CD4-positive, CD25-positive, alpha-beta regulatory T cell (primary cell): ENCODE data around the gene SIN3B. TPM values are rescaled to one million over a fixed set of nuclear protein-coding genes. Genes with fewer than 3 reads are reported as not detected.
A peak's percentile ranks its signal among the peaks of the same experiment; 100 is the strongest.

Experiments
- ATAC-seq, 2 donors: fragments of 150-1000 bp; cut with Tn5 transposase; one replicate each; pipeline ENCODE4 v1.10.0; 2021; ENCODE audit warnings: low read depth in 2 of 2, moderate number of reproducible peaks in 2 of 2, moderate library complexity in 1 of 2
- DNase-seq, 3 donors: peaks; one replicate each; pipeline versions ENCODE4 v3.0.0 to v3.0.0-alpha.2; 2012 to 2022; ENCODE audit warnings: mixed read lengths in 1 of 3
- H3K27ac ChIP-seq: one replicate; pipeline ENCODE4 v1.7.0; 2013; ENCODE audit warnings: mild to moderate bottlenecking, low read length; ENCODE audit not compliant: insufficient read depth, poor library complexity, severe bottlenecking
- H3K27me3 ChIP-seq: one replicate; pipeline ENCODE4 v1.7.0; 2013; ENCODE audit warnings: low read length; ENCODE audit not compliant: control insufficient read depth, insufficient read depth
- H3K36me3 ChIP-seq: one replicate; pipeline ENCODE4 v1.7.0; 2013; ENCODE audit warnings: mild to moderate bottlenecking, low read length, moderate library complexity; ENCODE audit not compliant: control insufficient read depth, insufficient read depth
- H3K4me1 ChIP-seq: 2 replicates; pipeline ENCODE4 v1.7.0; 2013; ENCODE audit warnings: mild to moderate bottlenecking, low read length; ENCODE audit not compliant: insufficient read depth, control insufficient read depth, poor library complexity, severe bottlenecking
- H3K4me3 ChIP-seq: one replicate; pipeline ENCODE4 v1.7.0; 2013; ENCODE audit warnings: low read depth, mild to moderate bottlenecking, low read length, moderate library complexity
- H3K9me3 ChIP-seq, 2 experiments: 1 replicate in 1 of 2; 2 replicates in 1 of 2; pipeline ENCODE4 v1.7.0; 2013; ENCODE audit warnings: low read length in 2 of 2, mild to moderate bottlenecking in 1 of 2, moderate library complexity in 1 of 2; ENCODE audit not compliant: control insufficient read depth in 2 of 2
- H3K27ac Mint-ChIP-seq, 3 donors: one replicate each; pipeline ENCODE4 v1.8.0; 2020 to 2022; ENCODE audit warnings: mild to moderate bottlenecking in 3 of 3, mixed read lengths in 3 of 3, moderate library complexity in 2 of 3
- H3K27me3 Mint-ChIP-seq: one replicate; pipeline ENCODE4 v1.8.0; 2022; ENCODE audit warnings: mild to moderate bottlenecking, mixed read lengths
- H3K36me3 Mint-ChIP-seq: one replicate; pipeline ENCODE4 v1.8.0; 2020; ENCODE audit warnings: mixed read lengths
- H3K4me1 Mint-ChIP-seq, 4 donors: one replicate each; pipeline ENCODE4 v1.8.0; 2020 to 2022; ENCODE audit warnings: mixed read lengths in 4 of 4, mild to moderate bottlenecking in 1 of 4
- H3K4me3 Mint-ChIP-seq, 4 donors: one replicate each; pipeline ENCODE4 v1.8.0; 2020 to 2022; ENCODE audit warnings: mild to moderate bottlenecking in 4 of 4, mixed read lengths in 4 of 4, moderate library complexity in 3 of 4
- H3K9me3 Mint-ChIP-seq, 7 donors: one replicate each; pipeline ENCODE4 v1.8.0; 2020 to 2022; ENCODE audit warnings: mixed read lengths in 7 of 7, mild to moderate bottlenecking in 3 of 7, moderate library complexity in 2 of 7
- polyA plus RNA-seq, 4 donors: library from polyadenylated mRNA; unstranded; fragments of 300-500 nt; fragmentation: Illumina TruSeq; gene quantifications; one replicate each; pipeline ENCODE4 v1.2.3, GENCODE V29; 2021
- total RNA-seq: library from RNA; stranded (reverse); gene quantifications from one replicate; pipeline ENCODE4 v1.2.3, GENCODE V29; 2022

SIN3B gene
- total and polyA plus RNA-seq, 5 donors from 2014 or later, result 2.2 to 82.3 (median 4.6) TPM

GRCh38 chr19:16807549-16808284, 21.5 kb upstream of the SIN3B start:
- H3K9me3 Mint-ChIP-seq, result peaks cover 0 to under 1% (median 0%) of the 10 kb centered on the region in 7 donors
- H3K27me3 ChIP-seq, result no peaks in the 10 kb centered on the region
- no peak overlapping the region for H3K27ac ChIP-seq
- ATAC-seq, result no peak
- H3K4me3 ChIP-seq, result no peak overlapping the region
- H3K27ac Mint-ChIP-seq, result no peak overlapping the region
- H3K27me3 Mint-ChIP-seq, result peaks cover 5% of the 10 kb centered on the region
- H3K4me1 Mint-ChIP-seq, result no peaks in the 10 kb centered on the region
- no peaks in the 10 kb centered on the region for H3K4me1 ChIP-seq
- H3K36me3 Mint-ChIP-seq, result no peaks in the 10 kb centered on the region
- H3K4me3 Mint-ChIP-seq, result no peak overlapping the region
- DNase-seq, result no peak
- no peaks in the 10 kb centered on the region for H3K9me3 ChIP-seq
- no peaks in the 10 kb centered on the region for H3K36me3 ChIP-seq

GRCh38 chr19:16814526-16815100, 14.6 kb upstream of the SIN3B start:
- H3K36me3 Mint-ChIP-seq, result no peaks in the 10 kb centered on the region
- no peak overlapping the region for H3K27ac ChIP-seq

GRCh38 chr19:16820056-16820455, 9.1 kb upstream of the SIN3B start:
- H3K9me3 Mint-ChIP-seq, result no peaks in the 10 kb centered on the region
- DNase-seq (no peak), ATAC-seq (no peak)
- no peak overlapping the region for H3K27ac Mint-ChIP-seq
- Histone ChIP-seq H3K9me3 (no peaks in the 10 kb centered on the region), H3K4me1 (peaks cover under 1% of the 10 kb centered on the region), H3K27me3 (no peaks in the 10 kb centered on the region), H3K36me3 (no peaks in the 10 kb centered on the region), H3K4me3 (no peak overlapping the region), H3K27ac (no peak overlapping the region)
- H3K27me3 Mint-ChIP-seq, result peaks cover 43% of the 10 kb centered on the region
- H3K4me3 Mint-ChIP-seq, result no peak overlapping the region
- H3K36me3 Mint-ChIP-seq, result no peaks in the 10 kb centered on the region
- H3K4me1 Mint-ChIP-seq, result peaks cover 0 to 6% (median 2%) of the 10 kb centered on the region in 4 donors

More at GRCh38 chr19:16814526-16815100, 14.6 kb upstream of the SIN3B start:
- H3K9me3 ChIP-seq, result no peaks in the 10 kb centered on the region
- H3K36me3 ChIP-seq, result no peaks in the 10 kb centered on the region
- Mint-ChIP-seq H3K4me3 (no peak overlapping the region), H3K4me1 (no peaks in the 10 kb centered on the region), H3K27me3 (peaks cover 25% of the 10 kb centered on the region), H3K9me3 (peaks cover 0 to 7% (median 0%) of the 10 kb centered on the region in 7 donors), H3K27ac (no peak overlapping the region)
- DNase-seq (no peak), ATAC-seq (no peak)
- H3K4me1 ChIP-seq, result no peaks in the 10 kb centered on the region
- H3K4me3 ChIP-seq, result no peak overlapping the region
- H3K27me3 ChIP-seq, result no peaks in the 10 kb centered on the region

GRCh38 chr19:16821081-16821480, 8.1 kb upstream of the SIN3B start:
- Histone ChIP-seq H3K27ac (no peak overlapping the region), H3K27me3 (no peaks in the 10 kb centered on the region), H3K36me3 (no peaks in the 10 kb centered on the region), H3K9me3 (no peaks in the 10 kb centered on the region), H3K4me3 (no peak overlapping the region), H3K4me1 (peaks cover 5% of the 10 kb centered on the region)
- Mint-ChIP-seq H3K4me3 (no peak overlapping the region), H3K27ac (no peak overlapping the region), H3K36me3 (no peaks in the 10 kb centered on the region), H3K9me3 (no peaks in the 10 kb centered on the region), H3K4me1 (peaks cover 0 to 13% (median 5%) of the 10 kb centered on the region in 4 donors), H3K27me3 (peaks cover 49% of the 10 kb centered on the region)
- DNase-seq, result no peak
- ATAC-seq, result no peak

- Mint-ChIP-seq H3K4me3 (no peak overlapping the region), H3K36me3 (no peaks in the 10 kb centered on the region), H3K9me3 (no peaks in the 10 kb centered on the region), H3K27me3 (peaks cover 61% of the 10 kb centered on the region), H3K4me1 (peaks cover 0 to 17% (median 5%) of the 10 kb centered on the region in 4 donors), H3K27ac (no peak overlapping the region)
- DNase-seq (no peak), ATAC-seq (no peak)
- no peak overlapping the region for H3K27ac ChIP-seq
- H3K4me1 ChIP-seq, result peaks cover 5% of the 10 kb centered on the region
- H3K36me3 ChIP-seq, result no peaks in the 10 kb centered on the region
- no peaks in the 10 kb centered on the region for H3K9me3 ChIP-seq
- H3K27me3 ChIP-seq, result peaks cover 3% of the 10 kb centered on the region
- no peak overlapping the region for H3K4me3 ChIP-seq
Measured at GRCh38 chr19:16822648-16823047, 6.5 kb upstream of the SIN3B start.

- Histone ChIP-seq H3K36me3 (no peaks in the 10 kb centered on the region), H3K27me3 (peaks cover 3% of the 10 kb centered on the region), H3K9me3 (no peaks in the 10 kb centered on the region), H3K27ac (no peak overlapping the region), H3K4me3 (no peak overlapping the region), H3K4me1 (peaks cover 13% of the 10 kb centered on the region)
- Mint-ChIP-seq H3K36me3 (no peaks in the 10 kb centered on the region), H3K4me3 (peak overlapping the region in 3 of 4 donors; percentile 68 to 83 (median 74)), H3K27ac (peak overlapping the region in 1 of 3 donors; percentile 18), H3K27me3 (peaks cover 56% of the 10 kb centered on the region), H3K4me1 (peaks cover 5 to 23% (median 10%) of the 10 kb centered on the region in 4 donors), H3K9me3 (no peaks in the 10 kb centered on the region)
- DNase-seq, result no peak
- no peak for ATAC-seq
Measured at GRCh38 chr19:16824658-16825311, 4.4 kb upstream of the SIN3B start.

- Histone ChIP-seq H3K4me1 (peaks cover 19% of the 10 kb centered on the region), H3K36me3 (no peaks in the 10 kb centered on the region), H3K4me3 (no peak overlapping the region), H3K27me3 (peaks cover 3% of the 10 kb centered on the region), H3K27ac (no peak overlapping the region), H3K9me3 (no peaks in the 10 kb centered on the region)
- peaks cover 5 to 30% (median 15%) of the 10 kb centered on the region in 4 donors for H3K4me1 Mint-ChIP-seq
- no peak for ATAC-seq
- peak overlapping the region in 3 of 4 donors; percentile 68 to 83 (median 74) for H3K4me3 Mint-ChIP-seq
- peak overlapping the region in 1 of 3 donors; percentile 39 for H3K27ac Mint-ChIP-seq
- peaks cover 56% of the 10 kb centered on the region for H3K27me3 Mint-ChIP-seq
- DNase-seq, result no peak
- H3K9me3 Mint-ChIP-seq, result no peaks in the 10 kb centered on the region
- no peaks in the 10 kb centered on the region for H3K36me3 Mint-ChIP-seq
Measured at GRCh38 chr19:16825312-16826052, 3.7 kb upstream of the SIN3B start.
